K562 (cell line): ENCODE results near the gene SLITRK6. TPM values are rescaled to one million over a fixed set of nuclear protein-coding genes. Genes with fewer than 3 reads are reported as not detected.

Experiments used
- ATAC-seq: fragments of 200-7000 bp; cut with Tn5 transposase; 3 replicates; pipeline ENCODE4 v1.9.1; 2020; ENCODE audit warnings: moderate library complexity
- BruUV-seq: library from RNA; stranded (reverse); fragments of 400-500 nt; replicated peaks from 2 replicates; lab custom pipeline; 2021; lab: Mats Ljungman, UMichigan
- CTCF ChIA-PET: fragments of 300-600 bp; formaldehyde crosslinking; extraction: SDS; loops from one replicate; lab custom pipeline; 2021; ENCODE audit warnings: low intra/inter-chr PET ratio; lab: Yijun Ruan, JAX
- POLR2A ChIA-PET: fragments of 300-600, 350-650 bp; sonication (Branson Sonifier 250); formaldehyde crosslinking; extraction: SDS; loops from one replicate; lab custom pipeline; 2021; ENCODE audit warnings: antibody characterized with exemption, inconsistent platforms; lab: Yijun Ruan, JAX
- DNase-seq, 4 experiments: peaks; one replicate each; pipeline versions ENCODE4 v3.0.0 to v3.0.0-alpha.2; 2011 to 2018; ENCODE audit warnings: low spot score in 3 of 4, mixed read lengths in 3 of 4; ENCODE audit errors: extremely low read depth in 1 of 4
- FAIRE-seq: peaks from 2 replicates; lab custom pipeline; 2011; peaks lifted over from hg19 to GRCh38; lab: Jason Lieb, UNC
- H2AFZ ChIP-seq: 2 replicates; pipeline ENCODE4 v1.6.0; 2011; ENCODE audit warnings: low read depth, low read length, control low read depth, inconsistent platforms
- H3K27ac ChIP-seq: fragments of 200-600 bp; 3 replicates; pipeline ENCODE4 v1.8.0; 2011; ENCODE audit warnings: low read depth, mild to moderate bottlenecking, control low read depth, inconsistent platforms, low read length, moderate library complexity, mixed read lengths; ENCODE audit errors: extremely low read depth
- H3K27me3 ChIP-seq, 2 experiments: fragments of 300-600 bp in 1 of 2; 2 replicates in 1 of 2; 3 replicates in 1 of 2; pipeline versions ENCODE4 v1.6.0 to v1.8.0; 2011; ENCODE audit warnings: inconsistent platforms in 2 of 2, low read length in 2 of 2, mild to moderate bottlenecking in 1 of 2, mixed read lengths in 1 of 2, moderate library complexity in 1 of 2; ENCODE audit not compliant: control insufficient read depth in 2 of 2, insufficient read depth in 2 of 2
- H3K36me3 ChIP-seq: fragments of 300-600 bp; 3 replicates; pipeline ENCODE4 v1.8.0; 2011; ENCODE audit warnings: mild to moderate bottlenecking, low read length, inconsistent platforms; ENCODE audit not compliant: control insufficient read depth, insufficient read depth
- H3K4me1 ChIP-seq, 2 experiments: fragments of 200-600 bp in 1 of 2; replicated peaks in 1 of 2; 2 replicates in 1 of 2; 3 replicates in 1 of 2; pipeline versions ENCODE4 v1.5.1 to v1.8.0; 2011; ENCODE audit warnings: inconsistent platforms in 2 of 2, low read length in 2 of 2, mild to moderate bottlenecking in 1 of 2, mixed read lengths in 1 of 2, moderate library complexity in 1 of 2; ENCODE audit not compliant: control insufficient read depth in 2 of 2, insufficient read depth in 2 of 2
- H3K4me2 ChIP-seq: 2 replicates; pipeline ENCODE4 v1.6.1; 2011; ENCODE audit warnings: low read length, control low read depth, inconsistent platforms, mixed read lengths; ENCODE audit not compliant: insufficient read depth
- H3K4me3 ChIP-seq: fragments of 200-600 bp; sonication (generic), shearing (Covaris generic); 2 replicates; pipeline ENCODE4 v1.5.1; 2016; ENCODE audit warnings: control low read depth, inconsistent platforms
- H3K79me2 ChIP-seq: fragments of 200-600 bp; 3 replicates; pipeline ENCODE4 v1.8.0; 2011; ENCODE audit warnings: low read length, inconsistent platforms; ENCODE audit not compliant: control insufficient read depth, insufficient read depth
- H3K9ac ChIP-seq, 2 experiments: 2 replicates each; pipeline versions ENCODE4 v1.6.0 to v1.6.1; 2011; ENCODE audit warnings: low read depth in 2 of 2, low read length in 2 of 2, control low read depth in 1 of 2, inconsistent platforms in 1 of 2, mild to moderate bottlenecking in 1 of 2, mixed read lengths in 1 of 2; ENCODE audit not compliant: insufficient read depth in 1 of 2
- H3K9me1 ChIP-seq: one replicate; pipeline ENCODE4 v1.6.0; 2011; ENCODE audit warnings: inconsistent platforms, mild to moderate bottlenecking, low read length, moderate library complexity; ENCODE audit not compliant: control insufficient read depth, insufficient read depth
- H3K9me3 ChIP-seq: replicated peaks from 2 replicates; pipeline ENCODE4 v1.5.1; 2011; ENCODE audit warnings: low read depth, low read length, inconsistent platforms; ENCODE audit not compliant: control insufficient read depth, insufficient read depth
- H4K20me1 ChIP-seq: replicated peaks from 2 replicates; pipeline ENCODE4 v1.6.1; 2011; ENCODE audit warnings: low read length, inconsistent platforms, mixed read lengths; ENCODE audit not compliant: control insufficient read depth, insufficient read depth
- ATF1 ChIP-seq, 2 experiments: fragments of 450-650 bp in 1 of 2; IDR thresholded peaks; 2 replicates each; pipeline ENCODE4 v1.6.1; 2016; ENCODE audit warnings: missing compliant biosample characterization in 1 of 2, missing genetic modification characterization in 1 of 2
- BHLHE40 ChIP-seq: IDR thresholded peaks from 2 replicates; pipeline ENCODE4 v1.6.1; 2011; ENCODE audit warnings: low read length, improper control_type of control experiment
- BRD9 ChIP-seq: fragments of 450-650 bp; IDR thresholded peaks from 2 replicates; pipeline ENCODE4 v1.6.1; 2018; ENCODE audit warnings: low read depth; ENCODE audit not compliant: partially characterized antibody
- KHSRP ChIP-seq: fragments of 450-650 bp; IDR thresholded peaks from 2 replicates; pipeline ENCODE4 v1.6.1; 2017
- SPI1 ChIP-seq: IDR thresholded peaks from 2 replicates; pipeline ENCODE4 v1.6.1; 2011; ENCODE audit warnings: low read depth, low read length, control low read depth, borderline replicate concordance
- ZNF785 ChIP-seq: fragments of 250-450 bp; sonication (Bioruptor Pico); IDR thresholded peaks from 2 replicates; pipeline ENCODE4 v1.4.0; 2020; ENCODE audit warnings: mild to moderate bottlenecking
- in situ Hi-C: fragments of 300-500 bp; cut with MboI; formaldehyde crosslinking; loops from 4 replicates; pipeline ENCODE4 v1.15.0; 2018; ENCODE audit warnings: inconsistent platforms, mixed read lengths
- intact Hi-C: fragments of 100-400 bp; cut with micrococcal nuclease; formaldehyde crosslinking; loops from 2 replicates; pipeline ENCODE4 v1.14.2; 2022
- polyA plus RNA-seq, 8 experiments: library from polyadenylated mRNA; depleted of rRNA in 4 of 8; stranded (reverse) in 5 of 8; unstranded in 3 of 8; fragments of >200 nt; fragmentation: Nextera tagmentation in 2 of 8; fragmentation: Illumina TruSeq in 1 of 8; extraction: Ambion mirVana in 2 of 8; extraction: Trizol in 1 of 8; gene quantifications; 2 replicates each; pipeline versions ENCODE4 v1.2.1 to v1.2.3, GENCODE V29; 2011 to 2014; ENCODE audit warnings: inconsistent platforms in 1 of 8, missing spikeins in 1 of 8
- total RNA-seq, 7 experiments: library from RNA; depleted of rRNA in 6 of 7; stranded (reverse); fragments of >200 nt in 6 of 7; fragmentation: Illumina TruSeq in 2 of 7; extraction: Trizol in 2 of 7; gene quantifications; 2 replicates each; pipeline versions ENCODE4 v1.2.1 to v1.2.3, GENCODE V29; 2011 to 2021; ENCODE audit warnings: low replicate concordance in 1 of 7
- TF ChIP-seq, protein P1 (sequence below): fragments of 450-650 bp; IDR thresholded peaks from 2 replicates; pipeline ENCODE4 v1.6.1; 2016; ENCODE audit warnings: antibody characterized with exemption
- TF ChIP-seq, protein P2 (sequence below): sonication (generic); formaldehyde crosslinking; IDR thresholded peaks from 2 replicates; pipeline ENCODE4 v1.8.0; 2022; ENCODE audit warnings: mild to moderate bottlenecking, low read depth, missing genetic modification reagents

The SLITRK6 gene
- total and polyA plus RNA-seq, 9 of the 15 experiments (the other 6 are each of a cell fraction or from before 2014, with no cell fraction given) = 0.01 to 0.04 TPM; not detected in 7

DNA sequence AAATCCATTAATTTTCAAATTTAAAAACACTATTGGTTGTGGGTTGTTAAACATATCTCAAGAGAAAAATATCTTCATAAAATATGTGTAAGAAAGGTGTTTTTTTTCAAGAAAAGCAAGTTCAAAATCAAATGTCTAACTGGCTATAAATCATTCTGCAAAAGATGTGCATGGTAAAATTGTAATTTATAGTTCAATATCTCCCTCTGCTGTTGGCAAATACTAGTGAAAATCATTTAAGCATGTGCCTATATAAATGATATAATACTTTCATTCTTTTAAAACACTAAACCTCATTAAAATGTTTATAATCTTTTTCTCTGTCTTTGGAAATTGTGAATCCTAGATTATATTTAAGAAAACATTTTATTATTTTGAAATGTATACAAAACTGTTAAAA lies 17.2 kb upstream of the SLITRK6 start:
- no peaks in the 10 kb centered on the region for H3K4me1 ChIP-seq
- TF ChIP-seq ZNF785 (CRISPR knock-in tag) = no peak
- no peak for TF ChIP-seq BRD9
- no peak for TF ChIP-seq SPI1
- TF ChIP-seq ATF1 (CRISPR knock-in tag; IDR thresholded peaks at IDR 0.05) = no peak
- no peak for TF ChIP-seq ATF1 (tag; IDR thresholded peaks at IDR 0.05)
- TF ChIP-seq, protein P1, sequence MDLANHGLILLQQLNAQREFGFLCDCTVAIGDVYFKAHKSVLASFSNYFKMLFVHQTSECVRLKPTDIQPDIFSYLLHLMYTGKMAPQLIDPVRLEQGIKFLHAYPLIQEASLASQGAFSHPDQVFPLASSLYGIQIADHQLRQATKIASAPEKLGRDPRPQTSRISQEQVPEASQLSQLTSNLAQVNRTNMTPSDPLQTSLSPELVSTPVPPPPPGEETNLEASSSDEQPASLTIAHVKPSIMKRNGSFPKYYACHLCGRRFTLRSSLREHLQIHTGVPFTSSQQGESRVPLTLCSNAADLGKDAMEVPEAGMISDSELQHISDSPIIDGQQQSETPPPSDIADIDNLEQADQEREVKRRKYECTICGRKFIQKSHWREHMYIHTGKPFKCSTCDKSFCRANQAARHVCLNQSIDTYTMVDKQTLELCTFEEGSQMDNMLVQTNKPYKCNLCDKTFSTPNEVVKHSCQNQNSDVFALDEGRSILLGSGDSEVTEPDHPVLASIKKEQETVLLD = no peak
- TF ChIP-seq, protein P2, sequence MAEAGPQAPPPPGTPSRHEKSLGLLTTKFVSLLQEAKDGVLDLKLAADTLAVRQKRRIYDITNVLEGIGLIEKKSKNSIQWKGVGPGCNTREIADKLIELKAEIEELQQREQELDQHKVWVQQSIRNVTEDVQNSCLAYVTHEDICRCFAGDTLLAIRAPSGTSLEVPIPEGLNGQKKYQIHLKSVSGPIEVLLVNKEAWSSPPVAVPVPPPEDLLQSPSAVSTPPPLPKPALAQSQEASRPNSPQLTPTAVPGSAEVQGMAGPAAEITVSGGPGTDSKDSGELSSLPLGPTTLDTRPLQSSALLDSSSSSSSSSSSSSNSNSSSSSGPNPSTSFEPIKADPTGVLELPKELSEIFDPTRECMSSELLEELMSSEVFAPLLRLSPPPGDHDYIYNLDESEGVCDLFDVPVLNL (CRISPR knock-in tag) = no peak
- no peak for TF ChIP-seq KHSRP
- no peak for TF ChIP-seq BHLHE40
- ATAC-seq (no peak), FAIRE-seq (no peak), DNase-seq (no peak)
- intact Hi-C loops (no loop called here), in situ Hi-C loops (loop anchor here (25.0 kb wide), 1 partner anchor 904 kb away; no protein-coding TSS in a partner anchor)
- H3K4me3 ChIP-seq = no peak overlapping the region
- no TSS peak for BruUV-seq
- no peak overlapping the region for H3K4me2 ChIP-seq
- H3K27ac ChIP-seq = no peak overlapping the region
- H3K79me2 ChIP-seq = no peaks in the 10 kb centered on the region
- CTCF ChIA-PET = no interaction called here
- H4K20me1 ChIP-seq = no peaks in the 10 kb centered on the region
- H2AFZ ChIP-seq = no peak overlapping the region
- no peak overlapping the region for H3K9ac ChIP-seq
- POLR2A ChIA-PET = no interaction called here
- no peaks in the 10 kb centered on the region for H3K27me3 ChIP-seq
- no peaks in the 10 kb centered on the region for H3K36me3 ChIP-seq
- H3K9me1 ChIP-seq = no peaks in the 10 kb centered on the region
- H3K9me3 ChIP-seq = no peaks in the 10 kb centered on the region
